Right lobe of liver (tissue), 4 donors: ENCODE results near the gene ASB18.

Experiments
- CTCF ChIP-seq, 4 donors: fragments of 200-600 bp in 3 of 4; fragments of 450-650 bp in 1 of 4; IDR thresholded peaks; one replicate each; pipeline versions ENCODE4 v1.5.1 to v1.8.0; 2016 to 2022; ENCODE audit warnings: antibody characterized with exemption in 4 of 4, mild to moderate bottlenecking in 2 of 4
- POLR2A ChIP-seq: fragments of 450-650 bp; IDR thresholded peaks from one replicate; pipeline ENCODE4 v1.6.1; 2017; ENCODE audit warnings: antibody characterized with exemption, mild to moderate bottlenecking
- donor health status: DM: no; HTN: no; CAD: no.
- donor health status: DM: no; HTN: no; CAD: no.
- donor health status: DM: no; HTN: yes; CAD: no.

- TF ChIP-seq CTCF (IDR thresholded peaks at IDR 0.05): no peak
- TF ChIP-seq POLR2A: no peak
Observed at GRCh38 chr2:236239276-236240065, 24.7 kb downstream of the ASB18 start.
